IMR-90 (cell line): Measurements from ENCODE around the gene PRR23E.

Experiments used
- MAFK ChIP-seq: IDR thresholded peaks from 2 replicates; pipeline ENCODE4 v1.6.1; 2012; ENCODE audit warnings: low read depth, low read length, improper control_type of control experiment
- RCOR1 ChIP-seq: IDR thresholded peaks from 2 replicates; pipeline ENCODE4 v1.6.1; 2012; ENCODE audit warnings: mild to moderate bottlenecking, low read length, improper control_type of control experiment; ENCODE audit not compliant: insufficient replicate concordance
- TF ChIP-seq, protein P1 (sequence below): conservative IDR thresholded peaks from 2 replicates; pipeline ENCODE4 v1.5.1; 2012; ENCODE audit warnings: mild to moderate bottlenecking, low read depth, low read length, improper control_type of control experiment

DNA sequence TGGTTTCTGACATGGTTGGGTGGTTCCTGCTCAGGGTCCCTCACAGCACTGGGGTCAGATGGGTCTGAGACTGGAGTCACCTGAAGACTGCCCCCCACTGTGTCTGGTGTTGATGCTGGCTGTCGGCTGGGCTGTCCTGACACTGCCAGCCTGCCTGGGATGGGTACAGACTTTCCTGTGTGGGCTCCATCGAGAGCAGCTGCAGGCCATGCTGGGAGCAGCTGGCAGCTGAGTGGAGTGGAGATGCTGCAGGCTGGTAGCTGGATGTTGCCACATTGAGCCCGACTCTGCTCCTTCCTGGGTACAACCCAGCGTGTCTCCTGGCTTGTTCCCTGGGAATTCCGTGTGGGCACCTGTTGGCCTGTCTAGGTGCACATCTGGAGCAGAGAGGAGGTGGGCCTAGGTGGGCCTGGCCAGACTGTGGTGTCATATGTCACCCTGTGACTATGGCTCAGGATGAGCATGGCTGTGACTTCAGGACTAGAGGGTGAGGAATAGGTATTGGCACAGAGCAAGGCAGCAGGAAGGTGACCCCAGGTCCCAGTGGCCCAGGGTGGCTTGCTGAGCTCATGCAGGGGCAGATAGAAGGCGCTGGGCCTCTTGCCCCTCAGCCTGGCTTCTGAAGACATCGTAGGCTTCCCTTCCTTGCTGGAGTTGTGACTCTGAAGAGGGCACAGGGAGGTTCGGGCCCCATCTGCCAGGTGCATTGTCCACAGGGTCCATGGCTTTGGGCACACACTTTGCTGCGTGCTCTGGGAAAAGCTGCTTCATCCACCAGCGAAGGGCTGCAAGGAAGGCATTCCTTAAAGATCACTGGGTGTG, 40.0 kb upstream of the PRR23E start:
- TF ChIP-seq RCOR1 (no peak), MAFK (no peak)
- TF ChIP-seq, protein P1, sequence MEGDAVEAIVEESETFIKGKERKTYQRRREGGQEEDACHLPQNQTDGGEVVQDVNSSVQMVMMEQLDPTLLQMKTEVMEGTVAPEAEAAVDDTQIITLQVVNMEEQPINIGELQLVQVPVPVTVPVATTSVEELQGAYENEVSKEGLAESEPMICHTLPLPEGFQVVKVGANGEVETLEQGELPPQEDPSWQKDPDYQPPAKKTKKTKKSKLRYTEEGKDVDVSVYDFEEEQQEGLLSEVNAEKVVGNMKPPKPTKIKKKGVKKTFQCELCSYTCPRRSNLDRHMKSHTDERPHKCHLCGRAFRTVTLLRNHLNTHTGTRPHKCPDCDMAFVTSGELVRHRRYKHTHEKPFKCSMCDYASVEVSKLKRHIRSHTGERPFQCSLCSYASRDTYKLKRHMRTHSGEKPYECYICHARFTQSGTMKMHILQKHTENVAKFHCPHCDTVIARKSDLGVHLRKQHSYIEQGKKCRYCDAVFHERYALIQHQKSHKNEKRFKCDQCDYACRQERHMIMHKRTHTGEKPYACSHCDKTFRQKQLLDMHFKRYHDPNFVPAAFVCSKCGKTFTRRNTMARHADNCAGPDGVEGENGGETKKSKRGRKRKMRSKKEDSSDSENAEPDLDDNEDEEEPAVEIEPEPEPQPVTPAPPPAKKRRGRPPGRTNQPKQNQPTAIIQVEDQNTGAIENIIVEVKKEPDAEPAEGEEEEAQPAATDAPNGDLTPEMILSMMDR = no peak
